HG02840 (cell line): Measurements from ENCODE around the gene HOTAIR.

Experiments used
- ATAC-seq: cut with Tn5 transposase; IDR thresholded peaks from one replicate; pipeline ENCODE4 v1.9.1; 2021; ENCODE audit warnings: mild to moderate bottlenecking, moderate library complexity, moderate number of reproducible peaks; ENCODE audit not compliant: unreplicated experiment, low FRiP score

HOTAIR gene

DNA sequence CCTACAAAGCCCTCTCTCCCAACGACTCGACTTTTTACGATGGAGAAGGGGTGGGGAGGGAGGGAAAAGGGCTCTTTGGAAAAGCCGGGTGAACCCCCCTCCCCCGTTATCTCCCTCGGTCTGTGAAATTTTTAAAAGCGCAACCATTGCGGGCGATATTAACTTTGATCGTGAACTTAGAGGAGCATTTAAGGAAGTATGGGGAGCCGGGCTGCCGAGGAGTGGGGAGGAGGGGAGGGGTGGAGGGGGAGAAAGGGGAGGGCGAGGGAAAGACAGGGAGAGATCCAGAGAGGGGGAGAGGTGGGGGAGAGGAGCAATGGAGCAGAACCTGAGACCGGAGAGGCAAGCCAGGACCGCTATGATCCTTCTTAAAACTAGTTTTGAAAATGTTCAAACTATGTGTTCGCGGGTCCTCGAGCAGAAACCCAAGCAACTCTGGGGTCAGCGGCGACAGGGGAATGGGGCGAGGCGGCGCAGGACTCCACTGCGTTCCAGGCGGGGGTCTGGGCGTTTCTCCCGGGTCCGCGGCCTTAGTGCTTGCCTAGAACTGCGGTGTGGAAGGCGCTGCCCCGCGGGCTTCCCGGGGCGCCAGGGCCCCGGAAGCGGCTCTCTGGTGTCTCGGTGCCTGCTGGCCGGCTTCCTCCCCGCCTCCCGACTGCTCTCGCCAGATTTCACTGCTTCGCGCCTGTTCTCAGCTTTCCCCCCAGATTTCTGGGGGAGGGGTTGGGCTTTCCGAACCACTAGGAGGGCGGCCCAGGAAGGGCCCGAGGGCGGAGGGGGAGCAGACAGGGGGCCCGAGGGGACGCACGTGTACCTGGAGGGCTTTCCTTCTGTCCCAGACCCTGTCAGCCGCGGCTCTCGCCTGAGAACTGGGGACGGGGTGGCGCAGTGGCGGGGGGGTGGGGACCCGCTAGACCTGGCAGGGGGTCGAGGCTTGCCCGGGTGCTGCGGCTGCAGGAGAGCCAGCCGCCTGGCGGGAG, at the start of gene HOTAIR:
Gene HOTAIR (minus strand): TSS at position 871 of the 980 bp plus-strand sequence.
- no peak for ATAC-seq

DNA sequence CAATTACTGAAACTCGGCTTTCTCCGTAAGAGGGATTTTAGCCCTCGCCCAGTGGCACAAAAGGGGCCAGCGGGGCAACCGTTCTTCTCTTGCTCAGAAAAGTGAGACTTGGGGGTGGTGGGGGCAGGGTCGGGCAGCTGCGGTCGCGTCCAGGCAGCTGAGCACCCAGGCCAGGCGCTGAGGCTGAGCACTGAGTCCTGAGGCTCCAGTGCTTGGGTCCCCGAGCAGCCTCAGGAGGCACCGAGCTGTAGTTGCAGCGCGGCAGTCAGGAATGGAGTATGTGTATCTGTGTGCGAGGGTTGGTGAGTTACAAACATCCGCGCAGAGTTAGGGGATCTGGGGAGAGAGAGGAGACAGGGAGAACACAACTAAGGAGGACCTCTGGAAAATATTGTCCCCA, 49.4 kb upstream of the HOTAIR start:
- ATAC-seq, result no peak

DNA sequence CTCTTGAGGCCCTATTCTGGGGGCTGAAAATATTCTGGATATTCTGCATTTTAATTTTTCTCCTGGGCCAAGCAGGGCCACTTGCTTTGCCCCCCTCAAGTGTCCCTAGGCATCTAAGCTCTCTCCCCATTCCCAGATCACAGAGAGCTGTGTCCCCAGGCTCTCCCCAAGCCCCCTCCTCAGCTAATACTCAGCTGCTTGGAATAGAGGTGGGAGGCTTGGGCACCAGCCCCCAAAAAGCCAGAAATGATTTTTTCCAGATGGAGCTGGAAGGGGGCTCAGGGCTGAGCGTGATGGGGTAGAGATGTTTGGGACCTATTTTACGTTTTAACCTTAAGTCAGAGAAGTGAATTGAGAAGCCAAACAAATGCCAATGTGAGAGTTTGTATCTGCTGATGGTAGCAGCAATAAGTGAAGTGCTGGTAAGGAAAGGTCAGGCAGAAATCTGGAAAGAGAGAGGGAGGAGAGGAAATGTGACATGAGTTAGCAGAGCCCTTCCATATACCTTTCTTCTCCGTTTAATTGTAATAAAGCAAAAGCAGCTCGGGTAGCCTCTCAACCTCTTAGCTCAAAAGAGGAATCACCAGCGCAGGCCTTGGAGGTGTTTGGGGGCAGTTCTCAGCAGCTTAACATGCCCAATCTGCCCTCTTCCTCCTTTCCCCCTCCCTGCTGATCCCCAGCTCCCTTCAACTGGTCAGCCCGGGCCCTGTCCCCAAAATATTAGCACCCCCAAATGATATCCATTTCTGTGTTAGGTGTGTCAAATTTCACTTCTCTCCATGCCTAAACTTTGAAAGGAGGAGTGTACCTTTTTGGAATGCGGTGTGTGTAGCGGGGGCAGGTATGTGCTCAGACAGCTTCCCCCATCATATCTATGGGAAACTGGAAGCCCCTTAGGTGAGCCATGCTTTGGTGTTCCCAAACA, 48.5 kb upstream of the HOTAIR start:
- ATAC-seq, result no peak

DNA sequence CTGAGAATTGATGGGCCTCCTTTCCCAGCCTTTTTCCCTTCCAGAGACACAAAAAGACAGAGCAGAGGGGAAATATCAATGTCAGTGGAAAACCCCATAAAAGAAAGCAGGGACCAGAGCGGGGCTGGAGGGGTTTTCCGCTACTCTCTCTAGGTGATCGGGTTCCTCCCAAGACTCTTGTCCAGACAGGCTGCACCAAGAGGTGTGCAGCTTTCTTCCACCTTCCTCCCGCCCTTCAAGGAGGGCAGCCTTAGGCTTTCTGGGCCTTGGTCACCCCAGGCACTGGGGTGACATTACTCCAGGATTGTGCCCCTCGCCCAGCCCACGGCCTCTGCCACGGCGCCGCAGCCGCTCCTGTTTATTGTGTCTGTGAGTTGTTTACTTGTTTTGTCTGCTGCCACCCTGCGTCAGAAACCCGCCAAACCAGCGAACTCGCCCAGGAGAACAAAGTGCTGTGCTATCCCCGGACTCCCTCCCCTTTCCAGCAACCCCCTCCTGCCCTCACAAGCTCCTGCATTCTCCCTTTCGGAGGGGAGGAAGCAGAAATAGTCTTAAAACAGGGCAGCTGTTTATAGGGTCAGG, 46.8 kb upstream of the HOTAIR start:
- ATAC-seq, result no peak

- no peak for ATAC-seq
These were observed 46.0 kb upstream of the HOTAIR start for GRCh38 chr12:54020591-54021405.

GRCh38 chr12:54019924-54020590, 45.3 kb upstream of the HOTAIR start:
- ATAC-seq, result no peak

DNA sequence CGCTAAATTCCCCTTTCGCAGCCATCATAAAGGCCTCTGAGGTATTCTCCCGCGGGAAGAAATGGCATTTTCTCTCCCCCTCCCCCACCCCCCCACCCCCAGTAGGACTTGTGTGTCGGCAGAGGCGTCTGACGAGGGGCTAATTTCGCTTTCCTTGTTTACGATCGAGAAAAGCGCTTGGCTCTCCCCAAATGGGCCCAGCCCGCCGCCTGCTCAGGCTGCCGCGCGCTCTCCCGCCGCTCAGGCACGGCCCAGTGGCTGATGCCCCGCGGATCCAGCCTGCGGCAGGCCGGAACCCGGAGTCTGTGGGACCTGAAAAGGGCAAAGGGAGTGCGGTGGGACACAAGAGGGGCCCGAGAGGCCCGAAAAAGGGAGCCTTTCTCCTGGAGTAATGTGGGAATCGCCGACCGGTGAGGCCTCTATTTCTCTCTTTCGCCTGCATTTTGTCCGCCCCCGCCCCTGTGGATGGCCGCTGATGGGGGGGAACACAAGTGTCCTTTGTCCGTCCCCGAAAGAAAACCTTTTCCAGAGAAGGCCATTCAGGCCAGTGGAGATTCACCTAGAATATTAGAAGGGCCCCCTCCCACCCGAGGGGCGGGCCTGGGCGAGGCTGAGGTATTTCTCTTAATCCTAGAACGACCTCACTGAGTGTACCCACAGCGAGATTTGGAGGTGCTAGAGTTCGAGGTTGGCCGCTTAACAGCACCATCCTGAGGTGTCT, 44.5 kb upstream of the HOTAIR start:
- no peak for ATAC-seq

GRCh38 chr12:54018468-54018984, 43.8 kb upstream of the HOTAIR start:
- no peak for ATAC-seq

DNA sequence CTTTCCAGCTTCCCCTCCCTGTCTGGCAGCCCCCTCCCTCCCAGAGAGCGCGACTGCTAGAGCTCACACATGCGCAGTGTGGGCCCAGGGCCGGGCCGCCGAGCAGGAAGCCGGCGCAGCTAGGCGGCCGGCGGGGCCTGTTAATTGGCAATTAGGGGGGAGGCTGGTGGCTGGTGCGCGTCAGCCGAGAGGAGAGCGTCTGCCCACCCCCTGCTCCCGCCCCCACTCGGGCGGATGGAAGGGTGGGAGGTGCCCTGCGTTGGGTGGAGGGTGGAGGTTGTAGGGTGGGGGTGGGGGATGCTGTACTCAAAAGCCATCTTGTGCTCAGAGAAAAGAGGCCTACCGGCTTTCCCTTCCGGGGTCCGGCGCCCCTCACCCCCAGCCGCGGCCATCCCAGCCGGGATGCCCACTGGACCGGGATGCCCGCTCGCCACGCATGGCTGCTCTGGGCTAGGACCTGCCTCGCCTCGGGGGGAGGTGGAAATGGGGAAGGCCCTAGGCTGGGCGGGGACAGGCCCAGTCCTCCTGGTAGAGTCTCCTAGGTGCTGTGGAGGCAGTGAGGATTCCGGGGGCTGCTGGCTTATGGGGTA, 43.2 kb upstream of the HOTAIR start:
- ATAC-seq, result peak; percentile 84

DNA sequence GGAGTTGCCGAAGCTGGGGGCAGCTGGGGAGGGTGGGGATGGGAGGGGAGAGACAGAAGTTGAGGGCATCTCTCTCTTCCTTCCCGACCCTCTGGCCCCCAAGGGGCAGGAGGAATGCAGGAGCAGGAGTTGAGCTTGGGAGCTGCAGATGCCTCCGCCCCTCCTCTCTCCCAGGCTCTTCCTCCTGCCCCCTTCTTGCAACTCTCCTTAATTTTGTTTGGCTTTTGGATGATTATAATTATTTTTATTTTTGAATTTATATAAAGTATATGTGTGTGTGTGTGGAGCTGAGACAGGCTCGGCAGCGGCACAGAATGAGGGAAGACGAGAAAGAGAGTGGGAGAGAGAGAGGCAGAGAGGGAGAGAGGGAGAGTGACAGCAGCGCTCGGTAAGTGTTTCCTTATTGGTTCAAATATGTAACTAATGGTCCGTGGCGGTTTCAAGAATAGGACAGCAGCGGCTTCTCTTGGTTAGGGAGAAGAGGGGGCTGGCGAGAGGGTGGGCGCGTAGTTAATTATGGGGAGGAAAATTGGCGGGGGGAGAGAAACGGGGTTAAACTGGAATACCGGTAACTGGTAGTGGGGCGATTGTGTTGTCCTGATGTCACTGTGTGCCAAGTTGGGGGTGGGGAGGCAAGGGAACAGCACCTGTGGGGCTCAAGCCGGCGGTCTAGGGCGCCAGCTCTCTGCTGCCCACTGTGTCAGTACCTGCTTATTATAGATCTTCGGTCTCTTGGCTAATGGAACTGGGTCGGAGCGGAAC, 42.5 kb upstream of the HOTAIR start:
- peak; percentile 17 for ATAC-seq

DNA sequence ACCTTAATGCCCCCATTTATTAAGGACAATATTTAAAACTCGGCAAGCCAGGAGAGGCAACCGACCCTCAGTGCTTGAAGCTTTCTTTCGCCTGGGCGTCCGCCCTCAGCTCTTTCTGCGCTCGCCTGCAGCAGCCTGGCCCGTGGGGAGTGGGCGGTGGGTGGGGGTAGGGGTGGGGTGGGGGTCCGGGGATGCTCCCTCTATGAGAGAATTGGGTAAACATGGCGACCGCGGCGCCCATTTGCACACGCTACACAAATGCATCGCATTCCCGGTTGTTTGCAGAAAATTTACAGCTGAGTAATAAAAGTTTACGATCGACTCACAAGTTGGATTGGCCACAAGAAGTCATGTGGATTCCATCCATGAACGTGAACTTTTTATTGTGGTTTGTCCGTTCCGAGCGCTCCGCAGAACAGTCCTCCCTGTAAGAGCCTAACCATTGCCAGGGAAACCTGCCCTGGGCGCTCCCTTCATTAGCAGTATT, 41.8 kb upstream of the HOTAIR start:
- ATAC-seq, result no peak

GRCh38 chr12:54016051-54016450, 41.3 kb upstream of the HOTAIR start:
- no peak for ATAC-seq

DNA sequence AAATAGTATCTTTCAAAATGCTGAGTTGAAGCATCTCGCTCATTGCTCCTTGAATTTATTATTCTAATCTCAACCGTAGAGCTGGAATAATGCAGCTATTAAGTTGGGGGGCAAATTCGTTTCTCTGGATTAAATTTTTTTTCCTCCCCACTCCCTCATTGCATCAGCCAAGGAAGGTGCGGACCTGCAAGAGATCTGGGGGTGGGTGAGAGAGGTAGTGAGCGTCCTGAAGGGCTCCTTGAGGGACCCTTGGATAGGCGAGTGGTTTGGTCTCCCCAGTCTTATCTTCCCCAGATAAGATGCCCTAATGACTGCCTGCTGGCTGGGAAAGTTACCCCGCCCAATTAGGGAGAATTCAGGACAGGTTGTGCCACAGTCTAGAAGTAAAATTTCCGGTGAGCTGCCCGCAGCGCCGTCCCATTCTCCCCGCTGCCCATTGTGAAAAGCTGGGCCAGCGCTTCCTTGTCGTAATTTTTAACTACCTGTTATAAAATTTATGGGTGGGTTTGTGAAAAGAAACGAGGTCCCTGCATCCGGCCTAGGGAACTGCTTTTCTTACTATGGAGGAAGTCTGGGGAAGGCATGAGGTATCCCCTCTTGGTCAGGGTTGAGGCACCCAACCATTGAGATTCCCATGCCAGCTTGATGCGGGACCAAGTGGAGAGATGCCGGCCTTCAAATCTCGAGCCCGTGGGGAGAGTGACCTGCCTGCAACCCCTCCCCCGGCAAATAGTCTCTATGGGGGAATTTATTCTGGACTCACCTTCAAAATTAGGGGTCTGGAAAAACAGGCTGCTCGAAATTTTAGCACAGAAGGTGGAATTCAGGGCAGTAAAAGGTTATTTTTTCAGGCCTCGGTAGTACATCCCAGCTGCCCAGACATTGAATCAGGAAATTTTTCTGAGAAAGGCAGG, 40.5 kb upstream of the HOTAIR start:
- no peak for ATAC-seq

GRCh38 chr12:54014377-54015017, 39.7 kb upstream of the HOTAIR start:
- no peak for ATAC-seq

GRCh38 chr12:54012631-54013409, 38.1 kb upstream of the HOTAIR start:
- no peak for ATAC-seq
